ENCODE measurements around the gene LIMS1. TPM values are rescaled to one million over a fixed set of nuclear protein-coding genes. Genes with fewer than 3 reads are reported as not detected.

LIMS1 gene
- total RNA-seq, 1 experiment from 2014 or later: 56.2 TPM

DNA sequence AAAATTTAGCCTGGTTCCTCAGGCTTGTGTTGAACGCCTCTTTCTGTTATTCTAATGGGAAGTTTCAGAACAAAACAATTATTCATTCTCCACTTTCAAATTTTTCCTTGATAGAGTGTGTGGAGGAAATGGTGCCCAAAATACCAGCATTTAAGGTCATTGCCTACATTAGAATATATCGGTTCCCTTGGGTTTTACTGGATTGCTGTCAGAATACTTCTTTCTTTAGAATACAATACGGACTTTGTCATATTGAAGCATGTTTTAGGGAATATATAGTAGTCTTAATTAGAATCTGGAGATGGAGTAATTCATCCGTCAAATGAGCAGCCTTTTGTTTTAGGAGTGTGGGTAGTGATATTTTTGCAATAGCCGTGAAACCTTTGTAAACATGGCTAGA, 13.3 kb downstream of the LIMS1 start:
- ChIA-PET RAD21 (ENCODE audit: low non-redundant PET in 1 of 2, low total read pairs in 2 of 2, uncharacterized antibody in 2 of 2, unreplicated experiment in 2 of 2) (no interaction called here), CTCF (no interaction called here), POLR2A (no interaction called here)
- no peaks in the 10 kb centered on the region for H3K4me1 ChIP-seq (ENCODE audit: control insufficient read depth in 1 of 2, insufficient read depth in 2 of 2, low read length in 2 of 2)
- intact Hi-C loops (cut with micrococcal nuclease): no loop called here
- no TSS peak for BruUV-seq (replicated peaks)
- DNase-seq (ENCODE audit: low read depth, low spot score) (no peak), ATAC-seq (no peak)
- no peak overlapping the region for H3K4me3 ChIP-seq (replicated peaks in 1 of 2; ENCODE audit: low read depth in 1 of 2, low read length in 2 of 2)
- H3K27me3 ChIP-seq (ENCODE audit: insufficient read depth, low read length): no peaks in the 10 kb centered on the region
- no peak overlapping the region for H2AFZ ChIP-seq (ENCODE audit: low read depth, low read length, poor library complexity, severe bottlenecking)
- no peak overlapping the region for H3K4me2 ChIP-seq (ENCODE audit: low read length)
- H4K20me1 ChIP-seq (ENCODE audit: insufficient read depth): no peaks in the 10 kb centered on the region; the same call in 1 of the 2 replicates
- TF ChIP-seq, protein P1, sequence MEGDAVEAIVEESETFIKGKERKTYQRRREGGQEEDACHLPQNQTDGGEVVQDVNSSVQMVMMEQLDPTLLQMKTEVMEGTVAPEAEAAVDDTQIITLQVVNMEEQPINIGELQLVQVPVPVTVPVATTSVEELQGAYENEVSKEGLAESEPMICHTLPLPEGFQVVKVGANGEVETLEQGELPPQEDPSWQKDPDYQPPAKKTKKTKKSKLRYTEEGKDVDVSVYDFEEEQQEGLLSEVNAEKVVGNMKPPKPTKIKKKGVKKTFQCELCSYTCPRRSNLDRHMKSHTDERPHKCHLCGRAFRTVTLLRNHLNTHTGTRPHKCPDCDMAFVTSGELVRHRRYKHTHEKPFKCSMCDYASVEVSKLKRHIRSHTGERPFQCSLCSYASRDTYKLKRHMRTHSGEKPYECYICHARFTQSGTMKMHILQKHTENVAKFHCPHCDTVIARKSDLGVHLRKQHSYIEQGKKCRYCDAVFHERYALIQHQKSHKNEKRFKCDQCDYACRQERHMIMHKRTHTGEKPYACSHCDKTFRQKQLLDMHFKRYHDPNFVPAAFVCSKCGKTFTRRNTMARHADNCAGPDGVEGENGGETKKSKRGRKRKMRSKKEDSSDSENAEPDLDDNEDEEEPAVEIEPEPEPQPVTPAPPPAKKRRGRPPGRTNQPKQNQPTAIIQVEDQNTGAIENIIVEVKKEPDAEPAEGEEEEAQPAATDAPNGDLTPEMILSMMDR (IDR thresholded peaks at IDR 0.05 in 2 of 3, conservative IDR thresholded peaks at IDR 0.05 in 1 of 3; ENCODE audit: borderline replicate concordance in 1 of 3, insufficient read depth in 1 of 3, low read depth in 2 of 3, low read length in 2 of 3): no peak
- no peak for TF ChIP-seq JUND (IDR thresholded peaks at IDR 0.05)
- no peak for TF ChIP-seq ELF1 (IDR thresholded peaks at IDR 0.05; ENCODE audit: borderline replicate concordance, low read depth)
- TF ChIP-seq, protein P2, sequence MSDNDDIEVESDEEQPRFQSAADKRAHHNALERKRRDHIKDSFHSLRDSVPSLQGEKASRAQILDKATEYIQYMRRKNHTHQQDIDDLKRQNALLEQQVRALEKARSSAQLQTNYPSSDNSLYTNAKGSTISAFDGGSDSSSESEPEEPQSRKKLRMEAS (IDR thresholded peaks at IDR 0.05): no peak
- H3K36me3 ChIP-seq (ENCODE audit: control insufficient read depth in 1 of 2, insufficient read depth in 2 of 2, low read length in 2 of 2): no peaks in the 10 kb centered on the region
- no peaks in the 10 kb centered on the region for H3K9me2 ChIP-seq (ENCODE audit: insufficient read depth)
- peaks cover 74% of the 10 kb centered on the region for H3K79me2 ChIP-seq (ENCODE audit: insufficient read depth, low read length)
- H3K9me3 ChIP-seq (ENCODE audit: control insufficient read depth in 1 of 2, insufficient read depth in 1 of 2, low read depth in 1 of 2, low read length in 2 of 2): no peaks in the 10 kb centered on the region
- H3K9ac ChIP-seq (ENCODE audit: low read length): no peak overlapping the region
- H3K27ac ChIP-seq (ENCODE audit: low read depth, low read length): no peak overlapping the region

DNA sequence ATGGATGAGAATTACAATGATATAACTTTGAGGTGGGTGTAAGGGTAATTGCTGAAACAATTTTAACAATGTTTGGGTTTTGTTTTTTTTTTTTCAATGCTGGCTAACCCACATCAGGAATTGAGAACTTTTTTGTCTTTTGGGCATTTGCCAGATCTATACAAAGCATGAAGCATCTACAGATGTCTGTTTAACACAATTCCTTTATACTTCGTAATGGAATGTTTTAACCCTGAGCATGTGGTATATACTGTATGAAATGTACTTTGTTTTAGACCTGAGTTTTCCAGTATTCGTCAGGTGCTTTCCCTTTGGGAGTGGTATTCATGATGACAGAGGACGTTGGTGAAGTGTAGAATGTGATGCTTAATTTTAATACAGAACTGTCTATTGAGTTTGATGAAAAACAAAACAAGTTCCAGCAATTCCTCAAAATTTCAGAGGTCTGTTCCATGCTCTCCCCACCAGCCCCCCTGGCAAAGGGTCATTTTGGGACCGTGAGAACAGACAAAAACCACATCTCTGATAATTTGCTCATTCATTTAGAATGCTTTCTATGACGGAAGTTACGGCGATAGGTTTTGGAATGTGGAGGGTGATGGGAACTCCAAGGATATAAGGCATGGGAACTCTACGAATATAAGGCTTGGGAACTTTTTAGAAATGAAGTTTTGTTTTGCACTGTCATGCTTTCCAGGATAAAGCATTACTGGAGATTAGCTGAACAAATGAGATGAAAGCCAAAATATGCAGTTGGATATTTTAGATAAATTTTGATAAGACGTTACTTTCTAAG, 14.1 kb downstream of the LIMS1 start:
- RAD21 ChIA-PET (ENCODE audit: low non-redundant PET in 1 of 2, low total read pairs in 2 of 2, uncharacterized antibody in 2 of 2, unreplicated experiment in 2 of 2): no interaction called here
- TSS peak; percentile 7 for BruUV-seq (replicated peaks)
- Histone ChIP-seq H3K9me2 (ENCODE audit: insufficient read depth) (no peaks in the 10 kb centered on the region), H3K36me3 (ENCODE audit: control insufficient read depth in 1 of 2, insufficient read depth in 2 of 2, low read length in 2 of 2) (no peaks in the 10 kb centered on the region), H3K79me2 (ENCODE audit: insufficient read depth, low read length) (peaks cover 74% of the 10 kb centered on the region), H4K20me1 (ENCODE audit: insufficient read depth) (no peaks in the 10 kb centered on the region), H3K4me3 (replicated peaks in 1 of 2; ENCODE audit: low read depth in 1 of 2, low read length in 2 of 2) (no peak overlapping the region), H3K9ac (ENCODE audit: low read length) (no peak overlapping the region), H3K27me3 (ENCODE audit: insufficient read depth, low read length) (no peaks in the 10 kb centered on the region), H3K4me1 (ENCODE audit: control insufficient read depth in 1 of 2, insufficient read depth in 2 of 2, low read length in 2 of 2) (no peaks in the 10 kb centered on the region), H3K27ac (ENCODE audit: low read depth, low read length) (no peak overlapping the region), H2AFZ (ENCODE audit: low read depth, low read length, poor library complexity, severe bottlenecking) (no peak overlapping the region), H3K4me2 (ENCODE audit: low read length) (no peak overlapping the region), H3K9me3 (ENCODE audit: control insufficient read depth in 1 of 2, insufficient read depth in 1 of 2, low read depth in 1 of 2, low read length in 2 of 2) (no peaks in the 10 kb centered on the region)
- DNase-seq (ENCODE audit: low read depth, low spot score) (no peak), ATAC-seq (no peak)
- CTCF ChIA-PET: no interaction called here
- intact Hi-C loops (cut with micrococcal nuclease): no loop called here
- POLR2A ChIA-PET: no interaction called here
- TF ChIP-seq SP1 (IDR thresholded peaks at IDR 0.05; ENCODE audit: low read depth): no peak
- TF ChIP-seq, protein P3, sequence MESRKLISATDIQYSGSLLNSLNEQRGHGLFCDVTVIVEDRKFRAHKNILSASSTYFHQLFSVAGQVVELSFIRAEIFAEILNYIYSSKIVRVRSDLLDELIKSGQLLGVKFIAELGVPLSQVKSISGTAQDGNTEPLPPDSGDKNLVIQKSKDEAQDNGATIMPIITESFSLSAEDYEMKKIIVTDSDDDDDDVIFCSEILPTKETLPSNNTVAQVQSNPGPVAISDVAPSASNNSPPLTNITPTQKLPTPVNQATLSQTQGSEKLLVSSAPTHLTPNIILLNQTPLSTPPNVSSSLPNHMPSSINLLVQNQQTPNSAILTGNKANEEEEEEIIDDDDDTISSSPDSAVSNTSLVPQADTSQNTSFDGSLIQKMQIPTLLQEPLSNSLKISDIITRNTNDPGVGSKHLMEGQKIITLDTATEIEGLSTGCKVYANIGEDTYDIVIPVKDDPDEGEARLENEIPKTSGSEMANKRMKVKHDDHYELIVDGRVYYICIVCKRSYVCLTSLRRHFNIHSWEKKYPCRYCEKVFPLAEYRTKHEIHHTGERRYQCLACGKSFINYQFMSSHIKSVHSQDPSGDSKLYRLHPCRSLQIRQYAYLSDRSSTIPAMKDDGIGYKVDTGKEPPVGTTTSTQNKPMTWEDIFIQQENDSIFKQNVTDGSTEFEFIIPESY (IDR thresholded peaks at IDR 0.05; ENCODE audit: extremely low read depth, insufficient replicate concordance, low read length): no peak
- TF ChIP-seq RAD21 (IDR thresholded peaks at IDR 0.05; ENCODE audit: low read depth): no peak
- TF ChIP-seq CBX3 (IDR thresholded peaks at IDR 0.05; ENCODE audit: low read depth): no peak
- TF ChIP-seq, protein P4, sequence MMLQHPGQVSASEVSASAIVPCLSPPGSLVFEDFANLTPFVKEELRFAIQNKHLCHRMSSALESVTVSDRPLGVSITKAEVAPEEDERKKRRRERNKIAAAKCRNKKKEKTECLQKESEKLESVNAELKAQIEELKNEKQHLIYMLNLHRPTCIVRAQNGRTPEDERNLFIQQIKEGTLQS (IDR thresholded peaks at IDR 0.05): no peak
- no peak for TF ChIP-seq CEBPB (IDR thresholded peaks at IDR 0.05; ENCODE audit: low read depth)
- TF ChIP-seq, protein P2 (IDR thresholded peaks at IDR 0.05): no peak
- TF ChIP-seq ELF1 (IDR thresholded peaks at IDR 0.05; ENCODE audit: borderline replicate concordance, low read depth): no peak
- TF ChIP-seq JUND (IDR thresholded peaks at IDR 0.05): no peak
- TF ChIP-seq YY1 (IDR thresholded peaks at IDR 0.05; ENCODE audit: extremely low read depth, insufficient replicate concordance, low read depth, low read length): no peak
- no peak for TF ChIP-seq EZH2phosphoT487 (IDR thresholded peaks at IDR 0.05; ENCODE audit: borderline replicate concordance)
- no peak for TF ChIP-seq ZFX (IDR thresholded peaks at IDR 0.05)
- no peak for TF ChIP-seq FOSL1 (IDR thresholded peaks at IDR 0.05; ENCODE audit: low read depth)
- TF ChIP-seq TCF7L2 (IDR thresholded peaks at IDR 0.05; ENCODE audit: borderline replicate concordance, extremely low read depth, insufficient read depth, insufficient read length): no peak
